Measurements from ENCODE around the gene RTL10.

The RTL10 gene, protein sequence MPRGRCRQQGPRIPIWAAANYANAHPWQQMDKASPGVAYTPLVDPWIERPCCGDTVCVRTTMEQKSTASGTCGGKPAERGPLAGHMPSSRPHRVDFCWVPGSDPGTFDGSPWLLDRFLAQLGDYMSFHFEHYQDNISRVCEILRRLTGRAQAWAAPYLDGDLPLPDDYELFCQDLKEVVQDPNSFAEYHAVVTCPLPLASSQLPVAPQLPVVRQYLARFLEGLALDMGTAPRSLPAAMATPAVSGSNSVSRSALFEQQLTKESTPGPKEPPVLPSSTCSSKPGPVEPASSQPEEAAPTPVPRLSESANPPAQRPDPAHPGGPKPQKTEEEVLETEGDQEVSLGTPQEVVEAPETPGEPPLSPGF

DNA sequence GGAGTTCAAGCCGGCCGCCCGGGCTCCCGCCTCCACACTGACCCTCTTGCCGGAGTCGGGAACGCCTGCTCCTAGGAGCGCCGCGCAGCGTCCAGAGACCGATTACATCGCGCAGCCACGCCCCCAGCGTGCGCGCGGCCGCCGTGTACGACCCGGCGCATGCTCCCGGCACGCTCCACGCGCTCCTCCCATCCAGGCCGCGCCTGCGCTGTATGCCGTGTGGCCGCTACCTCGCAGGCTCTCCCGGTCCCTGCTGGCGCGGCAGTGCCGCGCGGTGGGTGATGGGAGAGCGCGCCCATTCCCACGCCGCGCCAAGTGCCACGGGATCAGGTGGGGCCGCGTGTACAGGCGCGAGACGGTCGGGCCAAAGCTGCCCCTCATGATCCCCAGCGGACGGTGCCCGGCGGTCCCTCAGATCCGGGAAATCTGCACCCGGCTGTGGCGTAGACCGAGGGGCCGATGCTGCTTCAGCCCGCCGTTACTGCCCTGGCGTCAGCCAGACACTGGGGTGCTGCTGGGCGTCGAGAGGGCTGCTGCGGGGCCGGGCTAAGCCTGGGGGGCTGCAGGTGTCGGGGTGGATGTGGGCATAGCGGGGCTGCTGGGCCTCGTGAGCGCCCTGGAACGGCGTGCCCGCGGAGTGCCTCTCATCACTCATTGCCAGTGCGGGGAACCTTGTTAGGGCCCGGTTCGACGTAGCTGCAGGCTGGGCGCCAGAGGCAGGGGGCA, at the start of gene RTL10, which contains the start of gene GNB1L:
Gene RTL10, minus strand, starts transcription at position 97 of the 726 bp plus-strand sequence. CDS start 2,613 bp downstream, outside the sequence.
Gene GNB1L, minus strand, starts transcription at position 97 of the 726 bp plus-strand sequence. CDS start 33,519 bp downstream, outside the sequence.
- peak; percentile 98 for DNase-seq

DNA sequence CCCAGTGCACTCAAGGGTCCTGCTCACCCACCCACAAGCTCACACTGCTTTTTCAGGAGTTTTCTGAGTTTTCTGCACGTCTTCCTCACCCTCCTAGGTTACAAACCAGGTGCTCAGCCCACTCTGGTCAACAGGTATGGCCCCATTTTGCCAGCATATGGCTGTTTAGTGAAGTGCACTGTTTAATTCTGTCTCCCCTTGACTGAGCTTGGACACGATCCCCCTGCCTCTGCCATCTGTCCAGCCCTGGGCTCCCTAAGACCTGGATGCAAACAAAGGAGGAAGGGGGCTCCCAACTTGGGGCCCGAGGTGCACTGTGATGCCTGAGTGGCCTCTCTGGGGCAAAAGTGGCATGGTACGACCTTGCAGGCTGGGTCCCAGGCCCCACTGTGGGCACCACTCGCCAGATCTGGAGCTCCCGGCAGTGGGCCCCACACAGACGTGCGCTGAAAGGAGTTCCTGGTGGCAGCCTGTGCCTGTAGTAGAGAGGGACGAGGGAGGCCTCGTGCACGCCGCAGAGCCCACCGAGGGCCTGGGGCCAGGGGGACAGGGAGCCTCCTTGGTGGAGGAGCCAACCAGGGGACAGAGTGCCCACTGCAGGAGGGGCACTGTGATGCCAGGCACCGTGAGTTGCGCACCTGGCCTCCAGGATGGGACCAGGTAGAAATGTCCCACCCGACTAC, 49.6 kb upstream of the RTL10 start:
- DNase-seq = no peak

DNA sequence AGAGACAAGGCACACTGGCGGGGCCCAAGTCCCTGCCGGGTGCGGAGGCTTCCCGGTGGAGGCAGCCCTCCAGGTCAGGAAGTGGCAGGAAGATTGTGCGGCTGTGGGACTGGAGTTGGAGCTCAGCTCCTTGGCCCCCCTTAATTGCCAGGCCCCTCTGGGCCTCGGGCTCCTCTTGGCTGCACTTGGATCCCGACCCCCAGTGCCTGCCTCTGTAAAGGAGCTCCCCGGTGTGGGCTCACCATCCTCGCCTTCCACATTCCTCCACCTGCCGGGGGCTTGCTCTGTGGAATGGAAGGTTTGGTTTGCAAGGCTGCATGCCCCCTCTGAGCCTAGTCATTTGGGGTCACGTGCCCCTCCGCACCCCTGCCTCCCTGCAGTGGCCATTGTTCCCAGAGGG, 48.8 kb upstream of the RTL10 start:
- DNase-seq = no peak

DNA sequence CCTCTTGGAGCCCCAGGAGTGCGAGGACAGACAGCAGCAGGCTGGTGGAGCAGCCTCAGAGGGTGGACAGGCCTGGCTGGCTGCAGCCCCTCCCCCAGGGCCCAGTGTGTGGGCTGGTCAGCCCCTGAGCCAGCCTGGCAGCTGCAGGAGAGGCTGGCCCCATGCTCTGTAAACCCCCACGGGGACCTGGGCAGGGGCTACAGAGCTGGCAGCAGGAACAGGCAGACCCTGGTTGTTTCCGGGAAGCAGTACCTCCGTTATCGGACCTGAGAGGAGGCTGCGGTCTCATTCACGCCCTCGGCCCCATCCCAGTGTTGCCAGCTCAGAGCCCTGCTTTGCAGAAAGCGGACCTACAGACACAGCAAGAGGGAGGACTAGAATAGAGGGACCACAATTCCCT, 48.4 kb upstream of the RTL10 start:
- DNase-seq = no peak

DNA sequence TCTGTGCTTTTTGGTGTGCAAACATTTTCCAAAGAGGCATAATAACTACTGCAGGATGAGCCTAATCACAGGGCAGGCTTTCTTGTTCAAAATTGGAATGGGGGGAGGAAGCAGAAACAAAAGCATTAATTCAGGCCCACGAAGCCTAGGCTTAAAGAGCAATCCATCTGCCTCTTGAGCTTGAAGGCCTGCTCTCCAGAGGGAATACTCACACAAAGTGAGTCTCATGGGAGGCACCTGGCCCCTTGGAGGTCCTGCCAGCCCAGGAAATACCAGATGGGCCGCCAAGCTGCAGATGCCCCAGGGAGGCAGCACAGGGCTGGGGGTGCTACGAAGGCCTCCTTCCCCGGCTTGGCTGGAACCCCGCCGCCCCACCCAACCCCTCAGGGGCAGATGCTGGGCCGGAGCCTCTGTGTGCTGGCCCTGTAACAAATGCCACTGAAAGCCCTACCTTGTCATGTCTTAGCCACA, 47.6 kb upstream of the RTL10 start:
- DNase-seq = no peak

DNA sequence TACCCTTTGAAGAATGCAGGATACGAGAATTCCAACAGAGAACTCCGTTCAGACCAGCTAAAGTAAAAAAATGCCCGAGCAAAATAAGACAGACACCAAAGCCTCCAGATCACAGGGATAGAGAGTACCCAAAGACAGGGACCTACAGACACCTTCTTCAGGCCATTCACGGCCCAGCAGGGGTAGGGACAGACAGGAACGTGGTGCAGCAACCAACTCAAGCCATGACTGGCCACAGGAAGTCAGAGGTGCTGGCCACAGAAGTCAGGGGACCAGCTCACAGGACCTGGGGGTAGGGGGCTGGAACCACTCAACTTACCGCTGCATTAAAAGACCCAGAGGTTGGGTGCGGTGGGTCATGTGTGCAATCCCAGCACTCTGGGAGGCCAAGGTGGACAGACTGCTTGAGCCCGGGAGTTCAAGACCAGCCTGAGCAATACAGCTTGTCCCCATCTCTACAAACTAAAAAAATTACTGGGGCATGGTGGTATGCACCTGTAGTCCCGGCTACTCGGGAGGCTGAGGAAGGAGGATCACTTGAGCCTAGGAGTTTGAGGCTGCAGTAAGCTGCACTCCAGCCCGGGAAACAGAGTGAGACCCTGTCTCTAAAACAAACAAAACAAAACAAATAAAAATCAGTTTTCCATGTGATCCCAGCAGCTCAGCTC, 47.0 kb upstream of the RTL10 start:
- DNase-seq = no peak

DNA sequence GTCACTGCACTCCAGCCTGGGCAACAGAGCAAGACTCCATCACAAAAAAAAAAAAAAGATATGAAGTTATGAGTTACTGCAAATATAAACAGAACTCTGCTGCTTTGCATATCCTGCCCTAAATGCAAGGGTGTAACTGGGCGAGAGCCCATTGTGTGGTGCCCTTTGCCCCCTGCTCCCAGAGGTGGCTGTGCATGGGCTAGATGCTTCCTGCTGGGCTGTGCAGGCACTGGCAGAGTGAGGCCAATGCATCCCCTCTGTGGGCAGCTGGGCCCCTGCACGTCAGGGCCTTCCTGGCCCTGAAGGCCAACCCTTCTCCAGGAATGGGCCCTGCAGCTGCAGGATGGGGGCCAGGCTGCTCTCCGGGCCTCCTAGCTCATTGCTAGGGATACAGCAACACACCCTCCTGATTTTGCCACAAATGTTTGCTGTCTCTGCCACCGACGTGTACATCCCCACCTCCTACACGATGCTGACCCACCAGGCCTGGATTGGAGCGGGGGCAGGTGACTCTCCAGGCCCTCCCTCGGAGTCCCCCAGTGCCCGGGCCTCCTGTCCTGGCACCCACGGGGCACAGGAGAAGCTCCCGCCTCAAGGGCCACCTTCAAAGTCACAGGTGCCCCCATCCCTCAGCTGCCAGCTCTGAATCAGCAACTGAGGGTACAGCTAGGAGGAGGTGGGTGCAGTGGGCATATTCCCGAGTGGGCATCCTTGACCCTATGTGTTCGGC, 46.2 kb upstream of the RTL10 start:
- no peak for DNase-seq

DNA sequence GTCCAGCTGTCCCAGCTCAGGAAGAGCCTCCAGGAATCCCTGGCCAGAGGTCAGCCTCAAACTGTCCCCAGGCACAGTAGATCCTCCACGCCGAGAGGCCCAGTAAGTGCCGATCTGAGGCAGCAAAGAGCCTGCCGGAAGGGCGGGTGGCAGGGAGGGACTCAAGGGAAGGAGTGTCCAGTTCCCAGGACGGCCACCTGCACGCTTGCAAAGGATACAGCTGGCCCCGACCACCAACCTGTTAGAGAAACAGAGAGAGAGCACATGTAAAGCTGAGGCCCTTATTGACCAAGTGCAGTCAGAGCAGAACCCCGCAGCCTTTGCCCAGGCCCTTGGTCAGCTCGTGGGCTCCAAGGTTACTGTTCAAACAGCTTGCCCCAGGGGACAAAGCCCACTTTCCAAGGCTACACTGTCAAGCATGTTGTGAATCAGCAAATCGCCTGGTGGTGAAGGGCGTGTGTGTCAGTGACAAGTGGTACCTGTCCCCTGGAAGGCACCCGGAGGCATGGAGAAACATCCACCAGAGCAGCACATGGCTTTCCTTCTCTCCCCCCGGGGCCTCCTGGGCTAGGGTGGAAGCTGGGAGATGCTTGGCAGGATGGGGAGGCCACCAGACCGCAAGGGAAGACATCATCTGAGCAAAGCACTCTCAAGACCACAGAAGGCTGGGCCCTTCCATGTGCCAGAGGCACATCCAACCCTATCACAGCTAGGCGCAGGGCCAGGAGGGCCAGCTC, 44.3 kb upstream of the RTL10 start:
- DNase-seq = no peak

DNA sequence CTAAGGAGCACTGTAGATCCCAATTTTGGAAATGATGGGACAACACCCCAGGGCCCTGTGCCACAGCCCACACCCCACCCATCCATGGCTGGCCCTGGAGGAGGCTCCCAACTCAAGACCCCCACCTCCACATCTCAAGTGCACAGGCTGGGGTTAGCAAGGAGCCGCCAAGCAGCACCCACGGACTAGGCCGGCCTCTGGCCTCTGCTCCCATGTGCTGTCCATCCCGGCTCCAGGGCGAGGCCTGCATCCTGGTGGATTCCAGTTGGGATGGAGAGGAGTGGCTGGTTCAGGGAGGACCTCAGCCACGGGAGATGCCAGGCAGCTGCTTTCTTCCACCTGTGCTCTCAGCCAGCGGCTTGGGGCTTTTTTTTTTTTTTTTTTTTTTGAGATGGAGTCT, 43.5 kb upstream of the RTL10 start:
- DNase-seq = no peak

DNA sequence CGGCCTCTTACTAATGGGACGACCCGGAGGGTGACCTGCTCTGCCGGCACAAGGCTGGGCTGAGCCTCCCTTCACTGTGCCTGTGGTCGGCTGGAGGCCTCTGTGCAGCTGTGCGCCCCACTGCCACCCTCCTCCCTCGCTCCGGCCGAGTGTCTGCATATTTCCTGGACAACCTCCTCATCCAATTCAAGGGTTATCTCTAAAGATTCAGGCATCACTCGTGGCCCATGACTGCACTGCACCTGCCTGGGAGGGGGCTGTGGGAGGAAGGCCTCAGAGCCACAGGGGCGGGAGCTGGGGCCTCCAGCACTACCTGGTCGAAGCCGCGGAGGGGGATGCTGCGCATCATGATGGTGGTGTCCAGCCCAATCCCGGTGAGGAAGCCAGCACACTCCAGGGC, 43.1 kb upstream of the RTL10 start:
- no peak for DNase-seq

DNA sequence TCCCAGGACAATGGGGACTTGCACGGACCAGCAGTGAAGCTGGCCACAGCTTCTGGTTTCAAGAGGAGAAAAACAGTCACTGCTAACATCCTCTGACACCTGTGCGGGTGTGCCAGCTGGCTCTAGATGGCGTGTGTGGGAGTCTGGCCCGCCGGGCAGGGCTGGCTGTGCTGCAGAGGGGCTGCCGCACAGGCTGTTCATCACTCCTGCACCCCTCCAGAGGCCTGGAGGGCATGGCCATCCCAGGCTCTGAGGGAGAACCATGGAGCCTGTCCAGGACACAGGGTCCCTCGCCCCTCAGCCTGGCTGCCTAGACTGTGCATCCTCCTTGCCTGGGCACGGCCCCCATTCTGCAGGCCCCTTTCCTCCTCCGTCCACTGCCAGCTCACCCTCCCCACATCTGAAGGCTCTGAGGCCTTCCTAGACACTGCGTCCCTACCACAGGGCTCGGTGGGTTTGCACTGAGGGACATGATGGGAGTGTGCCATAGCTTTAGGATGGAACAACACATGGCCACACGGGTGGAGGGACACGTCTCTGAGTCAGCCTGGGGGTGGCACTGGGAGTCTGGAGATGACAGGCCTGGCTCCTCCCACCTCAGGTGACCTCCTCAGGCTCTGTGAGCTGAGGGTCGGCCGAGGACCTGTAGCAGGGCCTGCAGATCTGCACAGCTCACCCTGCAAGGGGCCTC, 42.1 kb upstream of the RTL10 start:
- no peak for DNase-seq

DNA sequence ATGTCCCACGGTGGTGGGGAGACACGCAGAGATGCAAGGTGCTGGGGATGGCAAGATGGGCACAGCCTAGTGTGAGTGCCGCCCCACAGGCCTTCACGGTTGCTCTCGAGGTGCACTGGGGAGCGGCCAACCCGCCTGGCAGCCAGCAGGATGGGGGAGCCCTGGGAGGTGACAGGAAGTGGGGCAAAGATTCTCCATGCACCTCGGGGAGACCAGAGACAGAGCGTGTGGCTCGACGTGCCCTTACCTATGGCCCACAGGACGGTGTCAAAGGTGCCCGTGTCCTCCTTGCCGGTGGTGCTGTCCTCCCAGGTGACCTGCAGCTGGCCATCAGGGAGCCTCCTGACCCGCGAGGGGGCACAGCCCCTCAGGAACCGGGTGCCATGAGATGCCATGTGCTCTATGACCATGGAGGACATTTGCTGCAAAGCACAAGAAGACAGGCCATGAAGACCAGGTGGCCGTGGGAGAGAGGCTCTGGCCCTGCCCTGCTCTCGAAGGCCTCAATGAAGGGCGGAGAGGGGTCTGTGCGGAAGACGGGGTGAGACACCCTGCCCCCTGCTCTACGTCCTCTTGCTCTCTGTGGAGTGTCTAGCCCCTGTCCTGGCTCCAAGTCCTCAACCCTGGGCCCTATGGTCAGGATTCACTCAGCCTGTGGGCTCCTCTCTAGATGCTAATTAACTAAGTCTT, 40.6 kb upstream of the RTL10 start:
- no peak for DNase-seq

DNA sequence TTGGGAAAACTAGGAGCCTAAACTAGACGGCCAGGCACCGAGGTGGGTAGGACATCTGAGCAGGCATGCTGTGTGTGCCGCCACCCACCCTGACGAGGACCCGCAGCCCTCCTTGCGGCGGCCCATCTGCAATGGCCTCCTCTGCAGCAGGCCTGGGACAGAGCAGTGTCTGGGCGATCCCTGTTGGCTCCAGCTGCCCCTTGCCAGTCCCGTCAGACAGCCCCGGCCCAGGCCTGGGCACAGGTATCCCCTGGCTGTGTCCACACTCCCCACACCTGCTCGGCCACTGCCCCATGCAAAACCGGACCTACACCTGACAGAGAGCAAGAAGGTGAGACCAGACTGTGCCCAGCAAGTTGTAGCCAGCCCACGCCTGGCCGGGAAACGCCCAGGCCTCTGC, 38.7 kb upstream of the RTL10 start:
- DNase-seq = no peak

DNA sequence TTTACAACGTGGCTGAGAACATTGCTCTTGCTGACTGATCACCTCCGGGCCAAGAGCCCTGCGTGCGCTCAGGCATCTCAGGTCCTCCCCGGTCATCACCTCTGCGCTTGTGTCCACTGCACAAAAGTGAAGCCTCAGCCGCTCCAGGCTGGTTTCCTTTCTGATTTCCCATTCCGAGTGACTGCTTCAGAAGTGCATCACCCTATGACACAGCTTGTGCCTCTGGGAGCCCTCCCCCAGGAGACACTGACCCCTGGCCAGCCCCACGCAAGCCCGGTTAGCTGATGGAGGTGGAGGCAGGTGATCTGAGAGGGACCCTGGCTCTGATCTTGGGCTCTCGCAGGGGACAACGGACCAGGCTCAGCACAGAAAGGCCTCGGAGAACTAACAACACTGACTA, 38.3 kb upstream of the RTL10 start:
- DNase-seq = no peak

DNA sequence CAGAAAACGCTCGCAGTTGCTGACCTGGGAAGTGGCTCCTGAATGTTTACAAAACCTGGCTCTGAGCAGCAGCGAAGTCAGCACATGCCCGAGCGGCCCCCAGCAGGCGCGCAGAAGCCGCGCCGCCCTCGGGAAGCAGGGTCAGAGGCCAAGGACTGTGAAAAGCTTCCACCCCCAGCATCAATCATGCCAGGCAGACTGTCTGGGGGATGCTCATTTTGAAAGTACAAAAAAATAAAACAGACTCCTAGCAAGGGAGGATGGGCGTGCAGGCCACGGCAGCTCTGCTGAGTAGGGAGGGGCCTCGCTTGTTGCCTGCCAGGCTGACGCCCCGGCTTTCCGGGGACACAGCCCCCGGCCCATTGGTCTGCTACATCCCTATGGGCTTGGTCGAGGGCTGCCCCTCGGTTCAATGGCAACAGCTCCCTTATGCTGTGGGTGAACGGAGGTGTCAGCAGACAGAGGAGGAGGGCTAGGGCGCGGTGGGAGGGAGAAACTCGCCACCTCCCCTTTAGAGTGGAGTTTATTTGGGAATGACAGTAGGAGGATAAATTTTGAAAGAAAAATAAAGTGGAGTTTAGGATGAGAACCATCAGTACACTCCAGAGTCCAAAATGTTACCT, 37.7 kb upstream of the RTL10 start:
- DNase-seq = peak; percentile 79

DNA sequence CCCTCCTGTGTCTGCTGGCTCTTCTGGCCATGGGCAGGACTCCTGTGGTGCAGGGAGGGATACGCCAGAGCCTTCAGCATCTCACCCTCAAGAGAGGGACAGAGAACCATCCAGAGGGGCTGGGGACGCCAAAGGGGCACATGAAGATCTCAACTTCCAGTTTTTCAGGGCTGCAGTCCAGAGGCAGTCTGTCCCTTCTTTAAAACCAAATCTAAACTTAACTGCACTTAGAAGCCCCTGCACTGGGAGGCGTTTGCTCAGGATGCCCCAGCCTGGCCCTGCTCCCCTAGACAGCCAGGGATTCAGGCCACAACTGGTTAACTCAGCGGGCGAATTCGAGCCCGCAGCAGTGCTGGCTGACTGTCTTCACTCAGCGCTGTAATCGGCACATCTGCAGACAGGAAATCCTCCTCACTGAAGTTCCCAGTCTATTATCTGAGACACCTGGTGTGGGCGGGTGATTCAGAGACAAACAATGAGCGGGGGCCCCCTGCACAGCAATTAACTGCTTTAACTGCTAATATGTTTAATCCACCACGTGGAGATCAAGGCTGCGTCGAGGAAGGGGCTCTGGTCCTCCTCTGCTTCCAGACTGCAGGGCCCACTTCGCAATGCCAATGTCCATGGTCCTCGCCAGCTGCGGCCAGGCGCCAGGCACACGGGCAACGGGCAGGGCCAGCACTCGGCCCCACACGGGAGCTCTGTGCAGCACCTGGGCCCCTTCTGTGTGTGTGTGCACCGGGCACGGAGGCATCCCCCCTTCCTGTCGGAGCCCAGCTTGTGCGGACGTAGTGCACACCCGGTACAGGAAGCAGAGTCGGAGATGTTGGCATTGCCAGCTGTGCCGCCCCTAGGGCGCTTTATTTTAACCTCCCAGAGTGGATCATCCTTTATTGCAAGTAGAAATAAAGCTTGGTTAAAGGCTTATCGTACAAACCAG, 36.9 kb upstream of the RTL10 start:
- DNase-seq = peak; percentile 83

DNA sequence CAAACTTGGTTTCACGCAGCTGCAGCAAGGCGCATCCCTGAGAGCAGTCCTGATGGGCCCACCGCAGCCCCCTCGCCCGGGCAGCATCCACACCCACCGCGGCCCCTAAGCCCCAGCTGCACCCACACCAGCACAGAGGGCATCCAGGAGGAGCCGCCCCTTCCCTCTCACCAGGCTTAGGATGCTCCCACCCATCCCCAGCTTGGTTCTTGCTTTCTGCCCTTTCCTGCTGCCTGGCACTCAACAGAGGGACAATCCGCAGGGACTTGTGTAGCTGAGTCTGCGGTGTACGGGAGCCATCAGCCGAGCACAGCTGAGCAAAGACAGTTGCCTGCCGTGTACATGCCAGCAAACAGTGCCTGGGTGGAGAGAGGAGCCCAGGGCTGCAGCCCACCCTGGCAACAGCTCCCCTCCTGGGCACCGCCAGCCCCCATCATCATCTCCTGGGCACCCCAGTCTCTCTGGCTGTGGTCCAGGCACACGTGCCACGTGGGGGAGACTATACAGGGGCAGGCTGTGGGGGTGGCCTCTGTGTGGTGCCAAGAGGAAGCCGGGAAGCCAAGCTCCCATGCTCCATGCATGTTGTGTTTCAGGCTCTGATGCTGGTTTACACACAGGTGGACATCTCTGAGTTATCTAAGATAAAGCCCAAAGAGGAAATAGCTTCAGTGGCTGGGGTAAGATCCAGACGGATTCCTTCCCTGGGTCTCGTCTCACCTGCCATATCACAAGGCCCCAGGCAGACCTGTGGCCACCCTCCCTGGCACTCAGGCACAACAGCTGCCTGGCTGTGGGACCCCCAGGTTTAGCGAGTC, 36.0 kb upstream of the RTL10 start:
- no peak for DNase-seq

DNA sequence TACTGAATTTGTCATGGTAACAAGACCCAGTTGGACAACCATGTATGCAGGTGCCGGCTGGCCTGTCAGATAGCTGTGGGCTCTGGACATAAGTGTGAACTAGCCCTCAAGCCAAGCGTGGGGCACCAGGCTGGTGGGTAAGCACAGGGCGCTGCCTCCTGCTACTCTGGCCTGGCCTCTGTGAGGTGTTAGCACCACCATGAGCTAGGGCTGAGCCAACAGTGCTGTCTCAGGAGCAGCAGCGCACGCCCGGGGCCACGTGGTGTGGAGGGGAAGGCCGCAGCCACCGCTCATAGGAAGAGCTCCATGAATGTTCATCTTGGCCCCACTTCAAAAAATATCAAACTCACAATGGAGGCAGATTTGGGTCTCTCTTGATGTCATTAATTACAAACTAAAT, 35.3 kb upstream of the RTL10 start:
- no peak for DNase-seq

Measured in activated CD4-positive, alpha-beta T cell treated with anti-CD3 and anti-CD28 coated beads, Interleukin-2, Interleukin-6, amounts not matched to agents 100 ng/mL and 50 ng/mL, durations not matched to agents 16 hours and 8 hours (primary cell).